Ovary (tissue), 9 donors: ENCODE measurements around the gene FANCC. TPM values are rescaled to one million over a fixed set of nuclear protein-coding genes. Genes with fewer than 3 reads are reported as not detected.

Source experiments
- DNase-seq, 5 donors: peaks; one replicate each; pipeline ENCODE4 v3.0.0-alpha.2; 2019 to 2020
- H3K27ac ChIP-seq, 2 donors: fragments of 200-600 bp; one replicate each; pipeline versions ENCODE4 v1.5.1 to v1.8.0; 2019 to 2022
- H3K27me3 ChIP-seq: fragments of 200-600 bp; one replicate; pipeline ENCODE4 v1.8.0; 2022
- H3K36me3 ChIP-seq: fragments of 200-600 bp; sonication (generic); one replicate; pipeline ENCODE4 v1.5.1; 2019
- H3K4me1 ChIP-seq: one replicate; pipeline ENCODE4 v1.8.1; 2013; ENCODE audit warnings: mild to moderate bottlenecking, moderate library complexity; ENCODE audit not compliant: insufficient read depth
- H3K4me3 ChIP-seq: fragments of 200-600 bp; sonication (generic); one replicate; pipeline ENCODE4 v1.5.1; 2017
- H3K9me3 ChIP-seq, 2 donors: fragments of 200-600 bp in 1 of 2; sonication (generic) in 1 of 2; one replicate each; pipeline versions ENCODE4 v1.5.1 to v1.8.1; 2013 to 2019; ENCODE audit warnings: mild to moderate bottlenecking in 1 of 2, moderate library complexity in 1 of 2
- CTCF ChIP-seq, 3 donors: fragments of 450-650 bp in 2 of 3; fragments of 200-600 bp in 1 of 3; IDR thresholded peaks; one replicate each; pipeline versions ENCODE4 v1.5.1 to v1.8.0; 2016 to 2022; ENCODE audit warnings: antibody characterized with exemption in 3 of 3, mild to moderate bottlenecking in 1 of 3
- EP300 ChIP-seq: sonication (generic); formaldehyde crosslinking; IDR thresholded peaks from one replicate; pipeline ENCODE4 v1.6.1; 2017; ENCODE audit warnings: antibody characterized with exemption
- POLR2A ChIP-seq: fragments of 450-650 bp; IDR thresholded peaks from one replicate; pipeline ENCODE4 v1.6.1; 2017; ENCODE audit warnings: antibody characterized with exemption, mild to moderate bottlenecking, moderate library complexity
- WGBS, 3 donors: extraction: QIAGEN DNeasy Blood & Tissue Kit in 1 of 3; methylation state at CpG; one replicate each; pipeline versions ENCODE4 v1.1.5 to v1.1.7; 2013 to 2017; 5-methylcytosine and 5-hydroxymethylcytosine counted together
- intact Hi-C, 4 donors: fragments of 100-400 bp; cut with DNase I; formaldehyde crosslinking; loops; one replicate each; pipeline versions ENCODE4 v1.11.0 to v1.15.1; 2022 to 2023
- polyA plus RNA-seq, 2 donors: library from polyadenylated mRNA; stranded (reverse); fragments of 200-250 nt in 1 of 2; fragments of 350-450 nt in 1 of 2; fragmentation: Illumina TruSeq in 1 of 2; extraction: RNeasy Lipid Tissue Mini Kit (QIAGEN cat#74804) in 1 of 2; gene quantifications; one replicate each; pipeline ENCODE4 v1.2.3, GENCODE V29; 2013 to 2014
- total RNA-seq, 7 donors: library from RNA; depleted of rRNA in 2 of 7; stranded (reverse); fragments of >200 nt in 2 of 7; fragmentation: NEBNext Ultra II Directional in 3 of 7; extraction: Animal tissue kit (Norgen Biotek cat#: 25700) in 3 of 7; gene quantifications; one replicate each; pipeline versions ENCODE4 v1.1.0 to v1.2.4, GENCODE V29; 2016 to 2023
- donor health status: DM: no; HTN: no; CAD: no; lungs with moderate emphysema.
- donor health status: DM: no; HTN: no; CAD: no.
- donor health status: Bipolar disorder and iron deficiency.
- donor health status: DM: yes; HTN: yes; CAD: no.
- donor health status: DM: no; HTN: no; CAD: no.
- donor health status: DM: yes; HTN: yes; CAD: no.

Gene FANCC
- total and polyA plus RNA-seq, 9 donors, result 2.9 to 7.5 (median 4.9) TPM

GRCh38 chr9:95175523-95175922 is 142.0 kb downstream of the FANCC start:
- H3K4me3 ChIP-seq, result no peak overlapping the region
- intact Hi-C loops, result no loop called here
- no peaks in the 10 kb centered on the region for H3K36me3 ChIP-seq
- no peaks in the 10 kb centered on the region for H3K27me3 ChIP-seq
- no peak overlapping the region for H3K27ac ChIP-seq
- no peaks in the 10 kb centered on the region for H3K9me3 ChIP-seq
- peaks cover 4% of the 10 kb centered on the region for H3K4me1 ChIP-seq
- DNase-seq, result no peak
- TF ChIP-seq CTCF (IDR thresholded peaks at IDR 0.05), result no peak
- TF ChIP-seq POLR2A, result no peak
- no peak for TF ChIP-seq EP300
- WGBS, 3 donors, result 94 to 97% (median 96%) methylated on average over 8 of the region's 8 CpGs

- no peak overlapping the region for H3K27ac ChIP-seq
- no peak for TF ChIP-seq CTCF (IDR thresholded peaks at IDR 0.05)
- TF ChIP-seq EP300, result no peak
- TF ChIP-seq POLR2A, result no peak
- H3K4me1 ChIP-seq, result peaks cover 4% of the 10 kb centered on the region
- H3K4me3 ChIP-seq, result no peak overlapping the region
- WGBS, 3 donors, result 67 to 81% (median 75%) methylated on average over 1 of the region's 1 CpG
- DNase-seq, result no peak
- intact Hi-C loops, result no loop called here
- H3K36me3 ChIP-seq, result no peaks in the 10 kb centered on the region
- H3K27me3 ChIP-seq, result no peaks in the 10 kb centered on the region
- H3K9me3 ChIP-seq, result no peaks in the 10 kb centered on the region
These were observed 143.5 kb downstream of the FANCC start for GRCh38 chr9:95174038-95174437.

- TF ChIP-seq POLR2A, result no peak
- TF ChIP-seq EP300, result no peak
- TF ChIP-seq CTCF (IDR thresholded peaks at IDR 0.05), result no peak
- Histone ChIP-seq H3K36me3 (no peaks in the 10 kb centered on the region), H3K4me3 (no peak overlapping the region), H3K4me1 (peaks cover 4% of the 10 kb centered on the region), H3K9me3 (no peaks in the 10 kb centered on the region), H3K27me3 (no peaks in the 10 kb centered on the region), H3K27ac (no peak overlapping the region)
- WGBS, 3 donors, result 12 to 41% (median 25%) methylated on average over 1 of the region's 1 CpG
- intact Hi-C loops, result no loop called here
- DNase-seq, result no peak
These were observed 145.9 kb downstream of the FANCC start for GRCh38 chr9:95171596-95171995.

- H3K9me3 ChIP-seq, result no peaks in the 10 kb centered on the region
- H3K4me1 ChIP-seq, result peaks cover 4% of the 10 kb centered on the region
- 24 to 52% (median 35%) methylated on average over 4 of the region's 4 CpGs for WGBS, 3 donors
- no peak for TF ChIP-seq CTCF (IDR thresholded peaks at IDR 0.05)
- TF ChIP-seq EP300, result no peak
- no peak for TF ChIP-seq POLR2A
- no peaks in the 10 kb centered on the region for H3K36me3 ChIP-seq
- no peak overlapping the region for H3K4me3 ChIP-seq
- no peaks in the 10 kb centered on the region for H3K27me3 ChIP-seq
- intact Hi-C loops, result no loop called here
- no peak for DNase-seq
- H3K27ac ChIP-seq, result no peak overlapping the region
These were observed 146.5 kb downstream of the FANCC start for GRCh38 chr9:95171001-95171400.
